Ascending aorta (tissue), 2 donors: ENCODE results near the gene TAAR1. TPM values are rescaled to one million over a fixed set of nuclear protein-coding genes. Genes with fewer than 3 reads are reported as not detected.

ENCODE experiments used
- DNase-seq, 2 donors: peaks; one replicate each; pipeline ENCODE4 v3.0.0-alpha.2; 2019; ENCODE audit warnings: low spot score in 2 of 2
- H3K27ac ChIP-seq, 2 donors: fragments of 200-600 bp; sonication (generic); one replicate each; pipeline ENCODE4 v1.5.1; 2016 to 2017; ENCODE audit warnings: mild to moderate bottlenecking in 1 of 2
- H3K27me3 ChIP-seq: fragments of 200-600 bp; sonication (generic); one replicate; pipeline ENCODE4 v1.5.1; 2017
- H3K36me3 ChIP-seq, 2 donors: fragments of 200-600 bp; sonication (generic); one replicate each; pipeline ENCODE4 v1.5.1; 2016
- H3K4me1 ChIP-seq, 2 donors: fragments of 200-600 bp; sonication (generic); one replicate each; pipeline ENCODE4 v1.5.1; 2016 to 2017; ENCODE audit warnings: mild to moderate bottlenecking in 1 of 2
- H3K4me3 ChIP-seq, 2 donors: fragments of 200-600 bp; sonication (generic); one replicate each; pipeline ENCODE4 v1.5.1; 2016 to 2017; ENCODE audit warnings: mild to moderate bottlenecking in 1 of 2
- H3K9me3 ChIP-seq, 2 donors: fragments of 200-600 bp; sonication (generic); one replicate each; pipeline ENCODE4 v1.5.1; 2016
- CTCF ChIP-seq, 3 experiments: fragments of 200-600 bp in 2 of 3; fragments of 450-650 bp in 1 of 3; sonication (generic) in 2 of 3; IDR thresholded peaks; one replicate each; pipeline ENCODE4 v1.5.1; 2016 to 2019; ENCODE audit warnings: antibody characterized with exemption in 3 of 3, mild to moderate bottlenecking in 1 of 3, moderate library complexity in 1 of 3
- intact Hi-C: fragments of 100-400 bp; cut with DNase I; formaldehyde crosslinking; loops from one replicate; pipeline ENCODE4 v1.15.1; 2023
- total RNA-seq: library from RNA; depleted of rRNA; stranded (reverse); fragments of >200 nt; gene quantifications from one replicate; pipeline ENCODE4 v1.1.0, GENCODE V29; 2016

The TAAR1 gene
- total RNA-seq, 1 donor from 2014 or later, result not detected

- TF ChIP-seq CTCF (IDR thresholded peaks at IDR 0.05), result no peak
- no peaks in the 10 kb centered on the region for H3K4me1 ChIP-seq
- H3K4me3 ChIP-seq, result no peak overlapping the region
- no peaks in the 10 kb centered on the region for H3K9me3 ChIP-seq
- H3K27me3 ChIP-seq, result no peaks in the 10 kb centered on the region
- intact Hi-C loops, result no loop called here
- DNase-seq, result no peak
- H3K27ac ChIP-seq, result no peak overlapping the region
- no peaks in the 10 kb centered on the region for H3K36me3 ChIP-seq
Measured at GRCh38 chr6:132598473-132598872, 60.5 kb downstream of the TAAR1 start.

GRCh38 chr6:132596201-132596600 is 62.8 kb downstream of the TAAR1 start:
- Histone ChIP-seq H3K9me3 (no peaks in the 10 kb centered on the region), H3K4me1 (no peaks in the 10 kb centered on the region), H3K4me3 (no peak overlapping the region), H3K27me3 (no peaks in the 10 kb centered on the region), H3K27ac (no peak overlapping the region), H3K36me3 (no peaks in the 10 kb centered on the region)
- intact Hi-C loops, result no loop called here
- DNase-seq, result no peak
- TF ChIP-seq CTCF (IDR thresholded peaks at IDR 0.05), result no peak

Other genes with a start within 250 kb of the TAAR1 start
- gene STX7, start 146.1 kb downstream of the TAAR1 start, total RNA-seq, result 18.3 TPM
- not detected for gene TAAR9, start 120.9 kb downstream of the TAAR1 start, total RNA-seq
- gene TAAR8, start 106.5 kb downstream of the TAAR1 start, total RNA-seq, result not detected
- not detected for gene TAAR6, start 88.9 kb downstream of the TAAR1 start, total RNA-seq
- not detected for gene TAAR5, start 69.4 kb downstream of the TAAR1 start, total RNA-seq
- gene TAAR2, start 34.9 kb downstream of the TAAR1 start, total RNA-seq, result not detected
- not detected for gene VNN1, start 54.9 kb upstream of the TAAR1 start, total RNA-seq
- gene VNN2, start 98.7 kb upstream of the TAAR1 start, total RNA-seq, result 19.9 TPM
- 1.7 TPM for gene SLC18B1, start 139.5 kb upstream of the TAAR1 start, total RNA-seq
- 466 TPM for gene RPS12, start 155.4 kb upstream of the TAAR1 start, total RNA-seq